ENCODE data around the gene TANC1.

TANC1 gene

DNA sequence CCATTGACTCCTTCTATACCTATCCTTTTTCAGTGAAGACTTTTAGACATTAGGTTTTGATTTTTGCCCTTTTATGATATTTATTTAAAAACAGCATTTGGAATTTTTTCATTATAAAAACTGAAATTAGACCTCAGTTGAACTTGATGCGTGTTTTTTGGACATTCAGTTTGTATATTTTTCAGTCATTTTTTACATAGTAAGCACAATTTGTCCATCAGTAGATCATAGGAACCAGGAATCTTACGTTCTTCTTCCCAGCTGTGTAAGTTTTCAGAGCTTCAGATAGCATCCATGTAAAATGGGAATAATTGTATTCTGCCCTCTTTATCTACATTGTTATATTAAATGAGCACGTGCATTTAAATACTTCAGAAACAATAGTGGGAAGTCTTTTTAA is 208.9 kb downstream of the TANC1 start:
- TF ChIP-seq CTCF (IDR thresholded peaks at IDR 0.05), result no peak

GRCh38 chr2:159177957-159178356 is 209.5 kb downstream of the TANC1 start:
- TF ChIP-seq CTCF (IDR thresholded peaks at IDR 0.05), result no peak

DNA sequence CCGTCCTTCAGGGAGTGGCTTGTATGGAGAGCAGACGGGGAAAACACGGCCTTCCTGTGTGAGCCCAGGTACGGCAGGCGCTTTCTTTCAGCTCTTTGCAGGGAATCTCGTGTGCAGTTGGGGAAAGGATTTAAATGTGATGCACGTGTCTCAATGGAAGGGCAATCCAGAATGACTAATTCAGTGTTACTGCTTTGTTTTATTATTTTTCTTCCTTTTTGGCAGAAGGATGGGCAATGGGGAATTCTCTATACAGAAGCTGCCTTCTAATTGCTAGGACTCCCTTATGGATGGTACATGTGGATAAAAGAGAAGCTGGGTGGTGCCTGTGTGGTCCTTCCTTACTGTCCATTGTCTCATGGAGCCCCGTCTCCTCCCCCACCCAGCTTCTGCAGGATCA is 210.7 kb downstream of the TANC1 start:
- TF ChIP-seq CTCF (IDR thresholded peaks at IDR 0.05), result no peak

DNA sequence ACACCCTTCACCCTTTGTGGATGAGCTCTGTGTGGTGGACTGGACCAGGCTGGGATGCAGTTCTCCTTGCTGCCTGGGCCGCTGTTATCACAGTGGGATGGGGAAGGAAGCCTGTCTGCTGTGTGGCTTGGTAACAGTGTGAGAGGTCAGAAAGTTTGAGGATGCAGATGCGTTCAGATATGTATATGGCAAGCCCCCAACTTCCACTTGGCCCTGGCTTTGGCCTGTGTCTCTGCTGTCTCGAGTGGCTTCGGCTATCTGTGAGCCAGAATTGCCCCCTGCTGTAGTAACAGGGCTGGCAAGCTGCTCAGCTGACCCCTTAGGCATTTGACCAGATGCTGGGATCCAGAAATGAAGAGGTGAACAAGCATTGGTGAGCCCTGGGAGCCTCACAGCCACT is 211.3 kb downstream of the TANC1 start:
- no peak for TF ChIP-seq CTCF (IDR thresholded peaks at IDR 0.05)

DNA sequence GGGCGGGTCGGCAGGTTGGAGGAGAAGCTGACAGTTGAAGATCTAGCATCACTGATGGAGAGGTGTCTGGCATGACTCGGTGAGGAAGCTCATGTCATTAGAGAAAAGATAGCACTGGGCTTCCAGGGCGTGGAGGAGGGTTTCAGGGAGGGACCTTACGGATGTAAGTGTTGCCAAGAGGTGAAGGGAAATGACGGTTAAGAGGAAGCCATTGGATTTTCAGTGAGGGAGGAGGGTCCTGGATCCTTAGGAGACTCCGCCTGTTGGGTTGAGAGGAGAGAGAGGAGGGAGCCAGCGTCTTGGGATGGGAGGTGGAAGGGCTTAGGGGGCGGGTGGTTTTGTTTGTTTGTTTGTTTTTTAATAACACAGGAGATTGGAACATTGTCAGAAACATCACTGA is 214.9 kb downstream of the TANC1 start:
- no peak for TF ChIP-seq CTCF (IDR thresholded peaks at IDR 0.05)

- TF ChIP-seq CTCF (IDR thresholded peaks at IDR 0.05), result no peak
These were observed 217.1 kb downstream of the TANC1 start for GRCh38 chr2:159185401-159186130.

- TF ChIP-seq CTCF (IDR thresholded peaks at IDR 0.05), result no peak
These were observed 218.0 kb downstream of the TANC1 start for GRCh38 chr2:159186462-159186861.

GRCh38 chr2:159187106-159187505 is 218.7 kb downstream of the TANC1 start:
- TF ChIP-seq CTCF (IDR thresholded peaks at IDR 0.05), result no peak
